MM.1S (cell line): ENCODE results near the gene HSP90AB1.

Source experiments
- DNase-seq: peaks from one replicate; pipeline ENCODE4 v3.0.0-alpha.2; 2015
- H2AFZ ChIP-seq: fragments of 300-600 bp; sonication (generic); 2 replicates; pipeline ENCODE4 v1.6.0; 2016; ENCODE audit warnings: antibody characterized with exemption, low read length
- H3F3A ChIP-seq: fragments of 300-600 bp; sonication (generic); 2 replicates; pipeline ENCODE4 v1.6.1; 2016; ENCODE audit warnings: mild to moderate bottlenecking, antibody characterized with exemption, low read length, moderate library complexity, mixed read lengths; ENCODE audit not compliant: insufficient read depth
- H3K27ac ChIP-seq: fragments of 300-600 bp; sonication (generic); 2 replicates; pipeline ENCODE4 v1.5.1; 2016; ENCODE audit warnings: mild to moderate bottlenecking, low read length
- H3K27me3 ChIP-seq: fragments of 300-600 bp; sonication (generic); replicated peaks from 2 replicates; pipeline ENCODE4 v1.6.0; 2016; ENCODE audit warnings: low read length; ENCODE audit not compliant: insufficient read depth
- H3K36me3 ChIP-seq: fragments of 300-600 bp; sonication (generic); replicated peaks from 2 replicates; pipeline ENCODE4 v1.6.1; 2016; ENCODE audit warnings: mild to moderate bottlenecking, low read length, mixed read lengths; ENCODE audit not compliant: insufficient read depth
- H3K4me1 ChIP-seq: fragments of 300-600 bp; sonication (generic); 2 replicates; pipeline ENCODE4 v1.6.1; 2016; ENCODE audit warnings: low read length, mixed read lengths
- H3K4me2 ChIP-seq: fragments of 300-600 bp; sonication (generic); 2 replicates; pipeline ENCODE4 v1.6.0; 2016; ENCODE audit warnings: low read depth, low read length
- H3K4me3 ChIP-seq: fragments of 300-600 bp; sonication (generic); 2 replicates; pipeline ENCODE4 v1.5.1; 2016; ENCODE audit warnings: low read length, mixed read lengths
- H3K79me2 ChIP-seq: fragments of 300-600 bp; sonication (generic); 2 replicates; pipeline ENCODE4 v1.6.1; 2016; ENCODE audit warnings: mixed run types, low read length, mixed read lengths
- H3K9ac ChIP-seq: fragments of 300-600 bp; sonication (generic); 2 replicates; pipeline ENCODE4 v1.6.1; 2016; ENCODE audit warnings: low read length, mixed read lengths
- H3K9me2 ChIP-seq: fragments of 300-600 bp; sonication (generic); replicated peaks from 2 replicates; pipeline ENCODE4 v1.6.1; 2016; ENCODE audit warnings: mild to moderate bottlenecking, low read length, mixed read lengths; ENCODE audit not compliant: insufficient read depth
- H3K9me3 ChIP-seq: fragments of 300-600 bp; sonication (generic); replicated peaks from 2 replicates; pipeline ENCODE4 v1.6.1; 2016; ENCODE audit warnings: mild to moderate bottlenecking, low read length, mixed read lengths; ENCODE audit not compliant: insufficient read depth
- H4K20me1 ChIP-seq: fragments of 300-600 bp; sonication (generic); 2 replicates; pipeline ENCODE4 v1.6.1; 2016; ENCODE audit warnings: mild to moderate bottlenecking, low read length, moderate library complexity, mixed read lengths; ENCODE audit not compliant: insufficient read depth
- EZH2 ChIP-seq: fragments of 300-600 bp; sonication (generic); optimal IDR thresholded peaks from 2 replicates; pipeline ENCODE3; 2017; ENCODE audit warnings: low read depth, mild to moderate bottlenecking, antibody characterized with exemption, low read length, mixed read lengths
- EZH2phosphoT487 ChIP-seq: fragments of 300-600 bp; sonication (generic); IDR thresholded peaks from 2 replicates; pipeline ENCODE4 v1.6.1; 2018; ENCODE audit warnings: antibody characterized with exemption, low read length
- TF ChIP-seq, protein P1 (sequence below): fragments of 300-600 bp; sonication (generic); IDR thresholded peaks from 2 replicates; pipeline ENCODE4 v1.5.1; 2016; ENCODE audit warnings: antibody characterized with exemption, low read length, mixed read lengths

The HSP90AB1 gene

DNA sequence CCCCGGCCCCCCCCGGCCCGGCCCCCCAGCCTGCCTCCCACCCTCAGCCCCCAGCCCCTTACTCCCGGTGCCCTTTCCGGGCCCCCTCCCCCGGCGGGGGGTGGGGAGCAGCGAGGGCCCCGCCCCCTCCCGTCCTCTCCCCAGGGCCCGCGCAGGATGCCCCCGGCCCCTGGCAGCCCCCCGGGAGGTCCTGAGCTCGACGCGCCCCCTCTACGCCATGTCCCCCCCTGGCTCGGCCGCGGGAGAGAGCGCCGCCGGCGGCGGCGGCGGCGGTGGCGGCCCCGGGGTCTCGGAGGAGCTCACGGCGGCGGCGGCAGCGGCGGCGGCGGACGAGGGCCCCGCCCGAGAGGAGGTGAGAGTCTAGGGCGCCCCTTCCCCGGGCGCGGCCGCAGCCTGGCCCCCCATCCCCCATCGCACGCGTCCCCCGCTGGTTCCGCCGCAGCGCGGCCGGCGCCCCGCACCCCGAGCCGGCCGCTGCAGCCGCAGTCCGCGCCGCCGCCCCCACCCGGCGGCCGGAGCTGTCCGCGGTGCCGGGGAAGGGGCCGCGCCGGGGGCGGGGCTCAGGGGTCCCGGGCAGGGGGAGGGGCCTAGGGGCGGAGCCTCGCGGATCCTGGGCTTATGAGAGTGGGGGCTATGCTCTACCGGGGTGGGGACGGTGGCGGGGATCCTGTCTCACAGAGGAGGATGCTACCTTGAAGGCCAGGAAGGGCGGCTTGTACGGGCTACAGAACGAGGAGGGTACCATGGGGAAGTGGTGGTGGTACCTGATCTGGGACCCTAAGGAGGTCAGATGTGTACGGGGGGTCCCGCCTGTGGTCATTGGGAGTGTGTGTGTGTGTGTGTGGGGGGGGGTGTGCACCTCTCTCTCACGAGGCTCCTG lies 23.9 kb downstream of the HSP90AB1 start:
- H3K36me3 ChIP-seq = no peaks in the 10 kb centered on the region
- no peak overlapping the region for H3K4me3 ChIP-seq
- H3K9me2 ChIP-seq = no peaks in the 10 kb centered on the region
- no peaks in the 10 kb centered on the region for H4K20me1 ChIP-seq
- H3K27me3 ChIP-seq = peaks cover 54% of the 10 kb centered on the region
- no peak overlapping the region for H3K9ac ChIP-seq
- TF ChIP-seq EZH2 (no peak), EZH2phosphoT487 (no peak)
- TF ChIP-seq, protein P1, sequence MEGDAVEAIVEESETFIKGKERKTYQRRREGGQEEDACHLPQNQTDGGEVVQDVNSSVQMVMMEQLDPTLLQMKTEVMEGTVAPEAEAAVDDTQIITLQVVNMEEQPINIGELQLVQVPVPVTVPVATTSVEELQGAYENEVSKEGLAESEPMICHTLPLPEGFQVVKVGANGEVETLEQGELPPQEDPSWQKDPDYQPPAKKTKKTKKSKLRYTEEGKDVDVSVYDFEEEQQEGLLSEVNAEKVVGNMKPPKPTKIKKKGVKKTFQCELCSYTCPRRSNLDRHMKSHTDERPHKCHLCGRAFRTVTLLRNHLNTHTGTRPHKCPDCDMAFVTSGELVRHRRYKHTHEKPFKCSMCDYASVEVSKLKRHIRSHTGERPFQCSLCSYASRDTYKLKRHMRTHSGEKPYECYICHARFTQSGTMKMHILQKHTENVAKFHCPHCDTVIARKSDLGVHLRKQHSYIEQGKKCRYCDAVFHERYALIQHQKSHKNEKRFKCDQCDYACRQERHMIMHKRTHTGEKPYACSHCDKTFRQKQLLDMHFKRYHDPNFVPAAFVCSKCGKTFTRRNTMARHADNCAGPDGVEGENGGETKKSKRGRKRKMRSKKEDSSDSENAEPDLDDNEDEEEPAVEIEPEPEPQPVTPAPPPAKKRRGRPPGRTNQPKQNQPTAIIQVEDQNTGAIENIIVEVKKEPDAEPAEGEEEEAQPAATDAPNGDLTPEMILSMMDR = no peak
- H3K27ac ChIP-seq = no peak overlapping the region
- no peaks in the 10 kb centered on the region for H3K9me3 ChIP-seq
- no peaks in the 10 kb centered on the region for H3K79me2 ChIP-seq
- peaks cover 14% of the 10 kb centered on the region for H3K4me1 ChIP-seq
- no peak overlapping the region for H3K4me2 ChIP-seq
- peaks cover 13% of the 10 kb centered on the region for H3F3A ChIP-seq
- no peak overlapping the region for H2AFZ ChIP-seq
- DNase-seq = no peak

DNA sequence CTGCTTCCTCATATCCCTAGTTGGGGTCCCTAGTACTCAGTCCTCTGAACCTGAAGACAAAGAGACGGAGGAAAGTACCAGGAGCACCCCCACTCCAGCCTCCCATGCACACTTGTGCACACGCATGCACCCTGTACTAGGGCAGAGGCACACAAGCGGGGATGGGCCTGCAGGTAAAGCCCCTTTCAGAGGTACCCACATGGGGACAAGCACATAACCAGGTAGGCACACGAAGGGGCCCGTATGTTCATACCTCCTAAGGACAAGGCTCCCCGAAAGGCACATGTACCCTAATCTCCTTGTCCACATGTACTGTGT lies 24.5 kb downstream of the HSP90AB1 start:
- H3K79me2 ChIP-seq = no peaks in the 10 kb centered on the region
- H3K27me3 ChIP-seq = peaks cover 54% of the 10 kb centered on the region
- H3K4me2 ChIP-seq = no peak overlapping the region
- peaks cover 7% of the 10 kb centered on the region for H3F3A ChIP-seq
- no peak overlapping the region for H3K9ac ChIP-seq
- H3K4me1 ChIP-seq = peaks cover 8% of the 10 kb centered on the region
- no peak for DNase-seq
- no peak overlapping the region for H3K4me3 ChIP-seq
- H3K27ac ChIP-seq = no peak overlapping the region
- no peaks in the 10 kb centered on the region for H3K9me3 ChIP-seq
- no peaks in the 10 kb centered on the region for H4K20me1 ChIP-seq
- H2AFZ ChIP-seq = no peak overlapping the region
- TF ChIP-seq EZH2phosphoT487 (no peak), EZH2 (no peak)
- TF ChIP-seq, protein P1 = no peak
- no peaks in the 10 kb centered on the region for H3K36me3 ChIP-seq
- no peaks in the 10 kb centered on the region for H3K9me2 ChIP-seq

DNA sequence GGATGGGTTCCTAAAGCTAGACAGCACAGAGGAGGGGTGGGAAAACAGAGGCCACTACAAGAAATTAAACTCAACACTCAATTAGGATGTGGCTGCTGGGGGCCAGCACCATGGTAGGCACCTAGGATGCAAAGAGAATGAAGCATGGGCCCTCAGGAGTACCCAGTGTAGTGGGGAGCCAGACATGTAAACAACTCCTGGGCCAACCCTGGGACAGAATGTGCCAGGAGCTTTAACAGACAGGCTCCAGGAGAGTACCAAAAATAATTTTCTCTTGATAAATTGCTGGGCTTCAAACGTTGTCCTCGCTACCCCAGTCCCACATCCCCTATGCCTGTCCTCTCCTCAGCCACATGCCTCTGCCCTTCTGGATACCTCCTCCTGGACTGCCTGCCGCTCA lies 25.0 kb downstream of the HSP90AB1 start:
- no peak overlapping the region for H2AFZ ChIP-seq
- peaks cover 58% of the 10 kb centered on the region for H3K27me3 ChIP-seq
- H3K27ac ChIP-seq = no peak overlapping the region
- no peak for DNase-seq
- H3K4me3 ChIP-seq = no peak overlapping the region
- peaks cover 1% of the 10 kb centered on the region for H3F3A ChIP-seq
- no peaks in the 10 kb centered on the region for H3K36me3 ChIP-seq
- H3K79me2 ChIP-seq = no peaks in the 10 kb centered on the region
- no peak overlapping the region for H3K4me2 ChIP-seq
- H3K9me2 ChIP-seq = no peaks in the 10 kb centered on the region
- no peak overlapping the region for H3K9ac ChIP-seq
- no peaks in the 10 kb centered on the region for H3K9me3 ChIP-seq
- H3K4me1 ChIP-seq = peaks cover 4% of the 10 kb centered on the region; the same call in 1 of the 2 replicates
- TF ChIP-seq, protein P1 = no peak
- TF ChIP-seq EZH2 = no peak
- no peak for TF ChIP-seq EZH2phosphoT487
- H4K20me1 ChIP-seq = no peaks in the 10 kb centered on the region
